Testis (tissue), 3 donors: Measurements from ENCODE around the gene EIF1. TPM values are rescaled to one million over a fixed set of nuclear protein-coding genes. Genes with fewer than 3 reads are reported as not detected.
"Not testable (repeated sequence)": the region's sequence is repeated elsewhere in the genome, so short reads cannot be mapped to it uniquely, and the experiment has no call there.

Experiments used
- DNase-seq: peaks from one replicate; pipeline ENCODE4 v3.0.0-alpha.2; 2019
- H3K27ac ChIP-seq, 2 donors: fragments of 200-600 bp; sonication (generic); one replicate each; pipeline ENCODE4 v1.5.1; 2019
- H3K27me3 ChIP-seq: fragments of 200-600 bp; sonication (generic); one replicate; pipeline ENCODE4 v1.5.1; 2019
- H3K36me3 ChIP-seq: fragments of 200-600 bp; sonication (generic); one replicate; pipeline ENCODE4 v1.5.1; 2017; ENCODE audit warnings: low read depth; ENCODE audit errors: missing control alignments
- H3K4me1 ChIP-seq: fragments of 200-600 bp; sonication (generic); one replicate; pipeline ENCODE4 v1.5.1; 2019
- H3K4me3 ChIP-seq, 2 donors: fragments of 200-600 bp; sonication (generic); one replicate each; pipeline ENCODE4 v1.5.1; 2017 to 2019
- H3K9me3 ChIP-seq: fragments of 200-600 bp; sonication (generic); one replicate; pipeline ENCODE4 v1.5.1; 2017
- POLR2A ChIP-seq: fragments of 450-650 bp; IDR thresholded peaks from one replicate; pipeline ENCODE4 v1.6.1; 2017; ENCODE audit warnings: antibody characterized with exemption, mild to moderate bottlenecking, moderate library complexity
- WGBS, 2 donors: methylation state at CpG; one replicate each; pipeline ENCODE4 v1.1.5; 2018; 5-methylcytosine and 5-hydroxymethylcytosine counted together
- intact Hi-C: fragments of 100-400 bp; cut with DNase I; formaldehyde crosslinking; loops from one replicate; pipeline ENCODE4 v1.15.1; 2023; ENCODE audit warnings: low total_unique reads
- polyA plus RNA-seq: library from polyadenylated mRNA; stranded (reverse); fragments of 350-450 nt; fragmentation: Illumina TruSeq; extraction: RNeasy Lipid Tissue Mini Kit (QIAGEN cat#74804); gene quantifications from one replicate; pipeline ENCODE4 v1.2.3, GENCODE V29; 2014; ENCODE audit warnings: low read depth, low replicate concordance; ENCODE audit not compliant: insufficient read depth
- total RNA-seq, 2 donors: library from RNA; depleted of rRNA; stranded (reverse); fragments of >200 nt; gene quantifications; one replicate each; pipeline ENCODE4 v1.2.3, GENCODE V29; 2016
- TF ChIP-seq, protein P1 (sequence below), 3 experiments: fragments of 450-650 bp in 2 of 3; fragments of 200-600 bp in 1 of 3; sonication (generic) in 1 of 3; IDR thresholded peaks; one replicate each; pipeline ENCODE4 v1.5.1; 2016 to 2019; ENCODE audit warnings: antibody characterized with exemption in 3 of 3, mild to moderate bottlenecking in 2 of 3, moderate library complexity in 1 of 3

EIF1 gene
- total and polyA plus RNA-seq, 3 donors from 2014 or later = 274 to 1,078 (median 338) TPM

DNA sequence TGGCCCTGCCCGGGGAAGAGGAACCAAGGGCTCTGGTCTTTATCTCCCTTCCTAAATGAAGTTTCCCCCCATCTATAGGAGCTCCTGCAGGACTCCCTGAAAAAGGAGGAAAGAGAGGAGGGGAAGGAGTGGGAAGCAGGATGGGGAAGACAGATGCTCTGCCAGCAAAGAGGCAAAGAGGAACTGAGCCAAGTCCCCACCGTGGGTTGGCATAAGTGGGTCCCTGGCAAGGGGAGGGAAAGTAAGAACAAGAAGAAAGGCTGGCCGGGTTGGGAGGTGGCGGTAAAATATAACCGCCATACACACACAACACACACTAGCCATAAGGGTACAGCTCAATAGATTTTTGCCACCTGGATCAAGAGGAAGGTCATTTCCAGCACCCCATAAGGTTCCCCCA lies 6.1 kb upstream of the EIF1 start:
- intact Hi-C loops = no loop called here
- WGBS, 2 donors = 77 to 90% methylated on average over 5 of the region's 5 CpGs
- H3K9me3 ChIP-seq = no peaks in the 10 kb centered on the region
- no peaks in the 10 kb centered on the region for H3K36me3 ChIP-seq
- no peaks in the 10 kb centered on the region for H3K27me3 ChIP-seq
- H3K4me1 ChIP-seq = peaks cover under 1% of the 10 kb centered on the region
- TF ChIP-seq, protein P1, sequence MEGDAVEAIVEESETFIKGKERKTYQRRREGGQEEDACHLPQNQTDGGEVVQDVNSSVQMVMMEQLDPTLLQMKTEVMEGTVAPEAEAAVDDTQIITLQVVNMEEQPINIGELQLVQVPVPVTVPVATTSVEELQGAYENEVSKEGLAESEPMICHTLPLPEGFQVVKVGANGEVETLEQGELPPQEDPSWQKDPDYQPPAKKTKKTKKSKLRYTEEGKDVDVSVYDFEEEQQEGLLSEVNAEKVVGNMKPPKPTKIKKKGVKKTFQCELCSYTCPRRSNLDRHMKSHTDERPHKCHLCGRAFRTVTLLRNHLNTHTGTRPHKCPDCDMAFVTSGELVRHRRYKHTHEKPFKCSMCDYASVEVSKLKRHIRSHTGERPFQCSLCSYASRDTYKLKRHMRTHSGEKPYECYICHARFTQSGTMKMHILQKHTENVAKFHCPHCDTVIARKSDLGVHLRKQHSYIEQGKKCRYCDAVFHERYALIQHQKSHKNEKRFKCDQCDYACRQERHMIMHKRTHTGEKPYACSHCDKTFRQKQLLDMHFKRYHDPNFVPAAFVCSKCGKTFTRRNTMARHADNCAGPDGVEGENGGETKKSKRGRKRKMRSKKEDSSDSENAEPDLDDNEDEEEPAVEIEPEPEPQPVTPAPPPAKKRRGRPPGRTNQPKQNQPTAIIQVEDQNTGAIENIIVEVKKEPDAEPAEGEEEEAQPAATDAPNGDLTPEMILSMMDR (IDR thresholded peaks at IDR 0.05) = no peak
- no peak for TF ChIP-seq POLR2A
- DNase-seq = no peak
- H3K4me3 ChIP-seq = no peak overlapping the region
- no peak overlapping the region for H3K27ac ChIP-seq

DNA sequence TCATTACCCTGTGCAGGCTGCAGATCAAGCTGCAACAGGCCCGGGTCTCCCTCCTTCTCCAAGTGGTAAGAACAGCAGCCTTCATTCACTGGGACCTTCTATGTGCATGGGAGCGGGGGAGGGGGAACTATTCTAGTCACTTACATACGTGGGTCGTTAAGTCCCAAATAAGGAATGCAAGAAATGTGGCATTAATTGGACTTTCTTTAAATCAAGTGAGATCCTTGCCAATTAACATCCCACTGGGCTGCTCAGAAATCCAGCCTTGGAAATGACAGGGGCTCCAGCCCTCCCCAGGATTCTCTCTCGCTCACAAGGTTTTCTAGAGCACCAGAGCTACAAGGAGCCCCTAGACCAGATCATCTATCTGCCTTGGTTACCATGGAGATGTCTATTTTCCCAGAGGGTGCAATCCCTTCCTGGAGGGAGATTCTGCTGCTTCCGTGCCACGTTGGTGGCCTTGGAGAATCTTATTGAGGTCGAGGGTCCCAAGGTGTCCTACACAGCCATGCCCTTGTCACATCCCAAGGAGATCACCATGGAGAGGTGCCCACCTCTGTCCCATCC lies 5.2 kb upstream of the EIF1 start:
- intact Hi-C loops = no loop called here
- peaks cover 6% of the 10 kb centered on the region for H3K4me1 ChIP-seq
- no peak overlapping the region for H3K27ac ChIP-seq
- no peak for TF ChIP-seq POLR2A
- TF ChIP-seq, protein P1 (IDR thresholded peaks at IDR 0.05) = no peak
- DNase-seq = no peak
- H3K4me3 ChIP-seq = no peak overlapping the region
- H3K27me3 ChIP-seq = no peaks in the 10 kb centered on the region
- no peaks in the 10 kb centered on the region for H3K36me3 ChIP-seq
- H3K9me3 ChIP-seq = no peaks in the 10 kb centered on the region
- 53 to 60% methylated on average over 8 of the region's 8 CpGs for WGBS, 2 donors

DNA sequence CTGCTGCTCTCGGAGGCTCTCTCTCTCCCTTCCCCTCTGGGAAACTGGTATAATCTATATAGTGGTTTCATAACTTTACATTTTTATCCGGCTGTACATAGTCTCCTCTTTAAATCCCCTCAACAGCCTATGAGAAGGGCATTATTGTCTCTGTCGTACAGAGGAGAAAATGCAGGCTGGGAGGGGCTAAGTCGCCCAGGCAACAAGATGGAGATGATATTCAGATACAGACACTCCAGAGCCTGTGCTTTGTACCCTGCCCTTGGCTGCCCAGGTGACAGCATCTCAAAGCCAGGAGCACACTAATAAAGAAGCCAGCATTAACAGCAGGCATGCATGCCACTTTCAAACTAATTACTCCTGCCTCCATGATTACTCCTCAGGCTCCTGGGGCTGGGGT lies 4.7 kb upstream of the EIF1 start:
- WGBS, 2 donors = 54 to 58% methylated on average over 4 of the region's 4 CpGs
- intact Hi-C loops = no loop called here
- H3K27me3 ChIP-seq = no peaks in the 10 kb centered on the region
- no peak for DNase-seq
- peaks cover 6% of the 10 kb centered on the region for H3K4me1 ChIP-seq
- TF ChIP-seq POLR2A = no peak
- TF ChIP-seq, protein P1 (IDR thresholded peaks at IDR 0.05) = no peak
- H3K27ac ChIP-seq = no peak overlapping the region
- H3K9me3 ChIP-seq = no peaks in the 10 kb centered on the region
- H3K4me3 ChIP-seq = no peak overlapping the region
- no peaks in the 10 kb centered on the region for H3K36me3 ChIP-seq

DNA sequence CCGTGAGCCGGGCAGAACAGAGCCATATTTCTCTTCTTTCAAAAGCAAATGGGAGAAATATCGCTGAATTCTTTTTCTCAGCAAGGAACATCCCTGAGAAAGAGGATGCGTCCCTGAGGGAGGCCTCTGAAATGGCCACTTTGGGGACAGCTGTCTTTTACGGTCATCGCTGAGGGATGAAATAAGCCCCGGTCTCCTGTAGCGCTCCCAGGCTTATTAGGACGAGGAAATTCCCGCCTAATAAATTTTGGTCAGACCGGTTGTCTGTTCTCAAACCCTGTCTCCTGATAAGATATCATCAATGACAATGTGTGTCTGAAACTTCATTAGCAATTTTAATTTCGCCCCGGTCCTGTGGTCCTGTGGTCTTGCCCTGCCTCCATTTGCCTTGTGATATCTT lies 2.9 kb upstream of the EIF1 start:
- H3K27ac ChIP-seq, H3K4me3 ChIP-seq, H3K36me3 ChIP-seq, H3K27me3 ChIP-seq, DNase-seq, intact Hi-C loops, H3K9me3 ChIP-seq: not testable (repeated sequence)
- WGBS, 2 donors = 89 to 91% methylated on average over 13 of the region's 13 CpGs
- H3K4me1 ChIP-seq = peaks cover 15% of the 10 kb centered on the region

DNA sequence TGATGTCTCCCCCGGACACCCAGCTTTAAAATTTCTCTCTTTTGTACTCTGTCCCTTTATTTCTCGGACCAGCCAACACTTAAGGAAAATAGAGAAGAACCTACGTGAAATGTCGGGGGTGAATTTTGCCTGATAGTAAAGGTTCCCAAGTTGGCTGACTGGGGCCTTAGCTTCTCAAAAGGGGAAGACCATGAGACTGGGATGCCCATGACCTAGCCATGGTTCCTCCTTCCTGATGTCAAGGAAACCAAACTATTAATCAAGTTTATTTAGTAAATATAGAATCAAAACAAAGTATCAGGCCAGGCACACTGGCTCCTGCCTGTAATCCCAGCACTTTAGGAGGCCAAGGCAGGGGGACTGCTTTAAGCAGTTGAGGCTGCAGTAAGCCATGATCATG lies 2.4 kb upstream of the EIF1 start:
- H3K36me3 ChIP-seq = peaks cover 4% of the 10 kb centered on the region
- intact Hi-C loops = no loop called here
- no peak for DNase-seq
- no peaks in the 10 kb centered on the region for H3K9me3 ChIP-seq
- H3K27me3 ChIP-seq = no peaks in the 10 kb centered on the region
- no peak for TF ChIP-seq POLR2A
- TF ChIP-seq, protein P1 (IDR thresholded peaks at IDR 0.05) = no peak
- H3K27ac ChIP-seq = no peak overlapping the region
- H3K4me1 ChIP-seq = peaks cover 18% of the 10 kb centered on the region
- WGBS, 2 donors = 80 to 81% methylated on average over 4 of the region's 4 CpGs
- no peak overlapping the region for H3K4me3 ChIP-seq
